Lower lobe of right lung (tissue), 2 donors: ENCODE measurements around the gene CKAP5. TPM values are rescaled to one million over a fixed set of nuclear protein-coding genes. Genes with fewer than 3 reads are reported as not detected.
A peak's percentile ranks its signal among the peaks of the same experiment; 100 is the strongest.

Experiments used
- ATAC-seq, 2 donors: fragments of 200-7000 bp; cut with Tn5 transposase; one replicate each; pipeline ENCODE4 v1.9.1; 2020 to 2022; ENCODE audit warnings: mild to moderate bottlenecking in 2 of 2, moderate library complexity in 2 of 2
- DNase-seq: peaks from one replicate; pipeline ENCODE4 v3.0.0-alpha.2; 2020
- H3K27ac ChIP-seq: fragments of 200-600 bp; one replicate; pipeline ENCODE4 v1.8.0; 2022
- H3K27me3 ChIP-seq: fragments of 200-600 bp; one replicate; pipeline ENCODE4 v1.8.0; 2022; ENCODE audit warnings: low read depth
- H3K36me3 ChIP-seq: fragments of 200-600 bp; one replicate; pipeline ENCODE4 v1.8.0; 2022; ENCODE audit warnings: mild to moderate bottlenecking
- H3K4me1 ChIP-seq: fragments of 200-600 bp; one replicate; pipeline ENCODE4 v1.8.0; 2022
- H3K4me3 ChIP-seq: fragments of 200-600 bp; one replicate; pipeline ENCODE4 v1.8.0; 2022; ENCODE audit warnings: mild to moderate bottlenecking
- H3K9me3 ChIP-seq: fragments of 200-600 bp; one replicate; pipeline ENCODE4 v1.8.0; 2022
- intact Hi-C: fragments of 100-400 bp; cut with DNase I; formaldehyde crosslinking; loops from one replicate; pipeline ENCODE4 v1.11.0; 2022
- microRNA-seq: library from miRNA; unstranded; fragments of <30 nt; microRNA quantifications from one replicate; pipeline ENCODE4 v1.2.0, GENCODE V29; 2020; ENCODE audit warnings: borderline number of aligned reads
- total RNA-seq: library from RNA; stranded (reverse); fragmentation: NEBNext Ultra II Directional; extraction: Animal tissue kit (Norgen Biotek cat#: 25700); gene quantifications from one replicate; pipeline ENCODE4 v1.2.1, GENCODE V29; 2021
- TF ChIP-seq, protein P1 (sequence below): fragments of 200-600 bp; IDR thresholded peaks from one replicate; pipeline ENCODE4 v1.8.0; 2022; ENCODE audit warnings: antibody characterized with exemption, mild to moderate bottlenecking
- donor health status: DM: no; HTN: yes; CAD: no; lungs with severe emphysema.

Gene CKAP5
- total RNA-seq, 1 donor from 2014 or later: 59.7 TPM

GRCh38 chr11:46694072-46694471, 152.0 kb downstream of the CKAP5 start:
- TF ChIP-seq, protein P1, sequence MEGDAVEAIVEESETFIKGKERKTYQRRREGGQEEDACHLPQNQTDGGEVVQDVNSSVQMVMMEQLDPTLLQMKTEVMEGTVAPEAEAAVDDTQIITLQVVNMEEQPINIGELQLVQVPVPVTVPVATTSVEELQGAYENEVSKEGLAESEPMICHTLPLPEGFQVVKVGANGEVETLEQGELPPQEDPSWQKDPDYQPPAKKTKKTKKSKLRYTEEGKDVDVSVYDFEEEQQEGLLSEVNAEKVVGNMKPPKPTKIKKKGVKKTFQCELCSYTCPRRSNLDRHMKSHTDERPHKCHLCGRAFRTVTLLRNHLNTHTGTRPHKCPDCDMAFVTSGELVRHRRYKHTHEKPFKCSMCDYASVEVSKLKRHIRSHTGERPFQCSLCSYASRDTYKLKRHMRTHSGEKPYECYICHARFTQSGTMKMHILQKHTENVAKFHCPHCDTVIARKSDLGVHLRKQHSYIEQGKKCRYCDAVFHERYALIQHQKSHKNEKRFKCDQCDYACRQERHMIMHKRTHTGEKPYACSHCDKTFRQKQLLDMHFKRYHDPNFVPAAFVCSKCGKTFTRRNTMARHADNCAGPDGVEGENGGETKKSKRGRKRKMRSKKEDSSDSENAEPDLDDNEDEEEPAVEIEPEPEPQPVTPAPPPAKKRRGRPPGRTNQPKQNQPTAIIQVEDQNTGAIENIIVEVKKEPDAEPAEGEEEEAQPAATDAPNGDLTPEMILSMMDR: no peak
- H3K4me1 ChIP-seq: peaks cover 33% of the 10 kb centered on the region
- no peaks in the 10 kb centered on the region for H3K9me3 ChIP-seq
- ATAC-seq (peak in 1 of 2 donors; percentile 18), DNase-seq (no peak)
- intact Hi-C loops: no loop called here
- H3K4me3 ChIP-seq: no peak overlapping the region
- H3K36me3 ChIP-seq: peaks cover 73% of the 10 kb centered on the region
- H3K27ac ChIP-seq: no peak overlapping the region
- no peaks in the 10 kb centered on the region for H3K27me3 ChIP-seq

DNA sequence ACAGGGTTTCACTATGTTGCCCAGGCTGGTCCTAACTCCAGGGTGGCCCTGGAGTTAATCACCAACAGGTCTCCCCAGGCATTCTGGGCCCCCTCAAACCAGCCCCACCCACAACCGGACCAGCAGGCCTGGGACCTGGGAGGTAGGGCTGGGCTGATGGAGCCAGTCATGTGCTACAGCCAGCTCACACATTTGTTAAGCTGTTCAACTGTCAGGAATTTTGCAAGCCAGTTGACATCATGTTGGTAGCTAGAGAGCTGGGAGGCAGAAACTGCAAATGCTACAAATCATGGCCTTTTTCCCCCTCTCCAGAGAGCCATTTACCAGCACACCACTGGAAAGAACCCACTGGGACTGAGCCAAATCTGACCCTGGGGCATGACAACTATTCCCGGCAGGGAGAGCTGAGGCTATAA, 152.5 kb downstream of the CKAP5 start:
- Histone ChIP-seq H3K36me3 (peaks cover 78% of the 10 kb centered on the region), H3K27me3 (no peaks in the 10 kb centered on the region), H3K27ac (no peak overlapping the region), H3K9me3 (no peaks in the 10 kb centered on the region), H3K4me1 (peaks cover 28% of the 10 kb centered on the region), H3K4me3 (no peak overlapping the region)
- TF ChIP-seq, protein P1: no peak
- intact Hi-C loops: no loop called here
- DNase-seq: no peak
- no peak for ATAC-seq

Small RNA genes within 50 kb of the gene (microRNA-seq; reads per million reads assigned to microRNA genes)
- gene MIR5582: not detected

Other genes starting within 250 kb of the CKAP5 start
- gene HARBI1, start 229.1 kb downstream of the CKAP5 start, total RNA-seq: 6.3 TPM
- gene ATG13, start 228.7 kb downstream of the CKAP5 start, total RNA-seq: 54.4 TPM
- gene ARHGAP1, start 145.7 kb downstream of the CKAP5 start, total RNA-seq: 67.4 TPM
- gene ZNF408, start 145.2 kb downstream of the CKAP5 start, total RNA-seq: 8.6 TPM
- gene F2, start 127.1 kb downstream of the CKAP5 start, total RNA-seq: not detected
- gene LRP4, start 72.3 kb upstream of the CKAP5 start, total RNA-seq: 6.6 TPM
- 32.8 TPM for gene CSTPP1, start 90.5 kb upstream of the CKAP5 start, total RNA-seq